Activated CD4-positive, alpha-beta T cell treated with anti-CD3 and anti-CD28 coated beads for 36 hours (primary cell): ENCODE results near the gene TBC1D4. TPM values are rescaled to one million over a fixed set of nuclear protein-coding genes. Genes with fewer than 3 reads are reported as not detected.

Experiments
- ATAC-seq: fragments of 200-7000 bp; cut with Tn5 transposase; one replicate; pipeline ENCODE4 v1.10.0; 2021; ENCODE audit warnings: mild to moderate bottlenecking, moderate library complexity
- CTCF ChIA-PET: fragments of 350-600 bp; sonication (Branson Sonifier 250); formaldehyde crosslinking; loops from one replicate; lab custom pipeline; 2021; ENCODE audit warnings: antibody characterized with exemption; lab: Charles Lee
- POLR2A ChIA-PET: fragments of 350-600 bp; sonication (Branson Sonifier 250); formaldehyde crosslinking; loops from one replicate; lab custom pipeline; 2021; ENCODE audit warnings: antibody characterized with exemption, inconsistent platforms; lab: Charles Lee
- DNase-seq: peaks from one replicate; pipeline ENCODE4 v3.0.0-alpha.2; 2020
- H3K27ac Mint-ChIP-seq: one replicate; pipeline ENCODE4 v1.8.0; 2021; ENCODE audit warnings: mixed read lengths
- H3K27me3 Mint-ChIP-seq: one replicate; pipeline ENCODE4 v1.8.0; 2021; ENCODE audit warnings: mixed read lengths
- H3K36me3 Mint-ChIP-seq: one replicate; pipeline ENCODE4 v1.8.0; 2021; ENCODE audit warnings: low read depth, mixed read lengths
- H3K4me1 Mint-ChIP-seq: one replicate; pipeline ENCODE4 v1.8.0; 2021; ENCODE audit warnings: mixed read lengths
- H3K4me3 Mint-ChIP-seq: one replicate; pipeline ENCODE4 v1.8.0; 2021; ENCODE audit warnings: mild to moderate bottlenecking, moderate library complexity, mixed read lengths
- H3K9me3 Mint-ChIP-seq: one replicate; pipeline ENCODE4 v1.8.0; 2021; ENCODE audit warnings: low read depth, mixed read lengths
- intact Hi-C, 2 experiments: fragments of 100-400 bp; cut with DNase I in 1 of 2; cut with micrococcal nuclease in 1 of 2; formaldehyde crosslinking; loops; one replicate each; pipeline versions ENCODE4 v1.14.2 to v1.15.1; 2022 to 2024; cut with DNase I, micrococcal nuclease
- total RNA-seq, 2 experiments: library from RNA; stranded (reverse); gene quantifications; one replicate each; pipeline ENCODE4 v1.2.3, GENCODE V29; 2021

TBC1D4 gene
- total RNA-seq, 2 experiments from 2014 or later: 29.4 to 31.7 TPM

- intact Hi-C loops: no loop called here
- H3K9me3 Mint-ChIP-seq: no peaks in the 10 kb centered on the region
- ATAC-seq (no peak), DNase-seq (no peak)
- peaks cover 16% of the 10 kb centered on the region for H3K4me1 Mint-ChIP-seq
- no peaks in the 10 kb centered on the region for H3K36me3 Mint-ChIP-seq
- peaks cover 3% of the 10 kb centered on the region for H3K27me3 Mint-ChIP-seq
- ChIA-PET CTCF (interaction anchor here (3.5 kb wide), 1 partner anchor 11 kb away, joined by 14 read pairs; no protein-coding TSS in a partner anchor), POLR2A (no interaction called here)
- no peak overlapping the region for H3K27ac Mint-ChIP-seq
- H3K4me3 Mint-ChIP-seq: no peak overlapping the region
Observed at GRCh38 chr13:75383064-75383715, 98.8 kb downstream of the TBC1D4 start.

DNA sequence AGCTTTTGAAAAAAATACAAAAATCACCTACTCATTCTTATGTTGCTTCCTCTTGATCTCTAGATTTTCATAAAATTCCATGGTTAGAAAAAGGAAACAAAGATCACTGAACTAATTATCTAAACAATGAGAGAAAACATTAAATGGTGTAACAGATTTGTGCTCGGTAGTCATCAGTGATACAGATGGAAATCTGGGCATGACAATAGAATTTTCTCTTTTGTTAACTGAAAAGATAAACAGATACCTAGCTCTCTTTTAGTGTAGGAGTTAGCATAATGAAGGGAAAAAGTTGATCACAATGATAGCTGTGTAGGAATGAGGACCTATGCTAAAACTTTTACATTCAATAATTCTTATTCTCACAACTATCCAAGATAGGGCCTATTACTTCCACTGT lies 103.7 kb downstream of the TBC1D4 start:
- Mint-ChIP-seq H3K27ac (no peak overlapping the region), H3K4me3 (no peak overlapping the region), H3K27me3 (peaks cover 3% of the 10 kb centered on the region), H3K4me1 (no peaks in the 10 kb centered on the region), H3K9me3 (no peaks in the 10 kb centered on the region), H3K36me3 (no peaks in the 10 kb centered on the region)
- CTCF ChIA-PET: interaction anchor here (1.2 to 1.8 kb wide), 4 partner anchors 10 to 104 kb away, joined by 4 to 6 read pairs (median 4); partner anchors contain the start of gene TBC1D4
- POLR2A ChIA-PET: interaction anchor here (0.6 kb wide), 1 partner anchor 47 kb away, joined by 3 read pairs; no protein-coding TSS in a partner anchor
- intact Hi-C loops: no loop called here
- DNase-seq: no peak
- no peak for ATAC-seq

DNA sequence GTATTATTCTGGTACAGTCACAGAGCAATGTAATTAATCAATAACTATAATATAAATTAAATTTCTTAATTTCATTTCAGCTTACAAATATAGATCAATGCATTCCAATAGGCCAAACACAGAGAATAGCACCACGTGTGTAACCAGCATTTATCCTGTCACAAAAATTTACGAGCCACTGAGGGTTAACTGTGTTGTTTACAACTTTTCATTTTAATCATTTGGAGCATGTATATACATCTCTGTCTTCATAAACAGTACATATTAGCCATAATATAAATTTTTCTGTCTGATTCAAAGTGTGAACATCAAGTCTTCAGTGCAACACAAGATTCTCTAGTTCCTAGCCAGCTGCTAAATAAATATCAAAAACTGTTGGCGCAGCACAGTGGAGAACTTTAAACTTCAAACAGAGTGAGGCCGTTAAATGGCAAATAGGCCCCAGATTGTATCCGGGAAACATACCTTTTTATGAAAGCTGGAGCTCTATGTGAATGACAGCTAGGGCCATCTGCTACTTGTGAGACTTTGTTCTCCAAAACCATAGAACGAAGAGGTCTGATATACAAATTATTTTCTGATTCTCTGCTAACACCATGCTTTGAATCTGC lies 105.1 kb downstream of the TBC1D4 start:
- ChIA-PET CTCF (interaction anchor here (0.6 to 1.7 kb wide), 3 partner anchors 9 to 233 kb away, joined by 3 to 5 read pairs (median 3); no protein-coding TSS in a partner anchor), POLR2A (no interaction called here)
- Mint-ChIP-seq H3K27ac (no peak overlapping the region), H3K4me1 (no peaks in the 10 kb centered on the region), H3K4me3 (no peak overlapping the region), H3K27me3 (peaks cover 2% of the 10 kb centered on the region), H3K36me3 (no peaks in the 10 kb centered on the region), H3K9me3 (no peaks in the 10 kb centered on the region)
- intact Hi-C loops: no loop called here
- ATAC-seq: no peak
- no peak for DNase-seq

- H3K27ac Mint-ChIP-seq: no peak overlapping the region
- ChIA-PET POLR2A (no interaction called here), CTCF (interaction anchor here (1.3 to 1.7 kb wide), 2 partner anchors 8 to 12 kb away, joined by 3 to 5 read pairs; no protein-coding TSS in a partner anchor)
- no peaks in the 10 kb centered on the region for H3K4me1 Mint-ChIP-seq
- no peak overlapping the region for H3K4me3 Mint-ChIP-seq
- H3K9me3 Mint-ChIP-seq: no peaks in the 10 kb centered on the region
- H3K27me3 Mint-ChIP-seq: no peaks in the 10 kb centered on the region
- H3K36me3 Mint-ChIP-seq: no peaks in the 10 kb centered on the region
- intact Hi-C loops: no loop called here
- no peak for ATAC-seq
- DNase-seq: no peak
Observed at GRCh38 chr13:75375329-75375728, 106.6 kb downstream of the TBC1D4 start.

GRCh38 chr13:75373988-75374387 lies 108.0 kb downstream of the TBC1D4 start:
- H3K9me3 Mint-ChIP-seq: no peaks in the 10 kb centered on the region
- no peaks in the 10 kb centered on the region for H3K4me1 Mint-ChIP-seq
- DNase-seq (no peak), ATAC-seq (no peak)
- intact Hi-C loops: loop anchor here (2.0 to 5.0 kb wide), 2 partner anchors 108 to 109 kb away; partner anchors contain the start of gene TBC1D4 (in 2 of the 2)
- H3K27ac Mint-ChIP-seq: no peak overlapping the region
- ChIA-PET POLR2A (no interaction called here), CTCF (interaction anchor here (1.1 to 2.7 kb wide), 10 partner anchors 9 to 194 kb away, joined by 3 to 14 read pairs (median 6); partner anchors contain the start of gene TBC1D4)
- H3K4me3 Mint-ChIP-seq: no peak overlapping the region
- H3K27me3 Mint-ChIP-seq: no peaks in the 10 kb centered on the region
- no peaks in the 10 kb centered on the region for H3K36me3 Mint-ChIP-seq

DNA sequence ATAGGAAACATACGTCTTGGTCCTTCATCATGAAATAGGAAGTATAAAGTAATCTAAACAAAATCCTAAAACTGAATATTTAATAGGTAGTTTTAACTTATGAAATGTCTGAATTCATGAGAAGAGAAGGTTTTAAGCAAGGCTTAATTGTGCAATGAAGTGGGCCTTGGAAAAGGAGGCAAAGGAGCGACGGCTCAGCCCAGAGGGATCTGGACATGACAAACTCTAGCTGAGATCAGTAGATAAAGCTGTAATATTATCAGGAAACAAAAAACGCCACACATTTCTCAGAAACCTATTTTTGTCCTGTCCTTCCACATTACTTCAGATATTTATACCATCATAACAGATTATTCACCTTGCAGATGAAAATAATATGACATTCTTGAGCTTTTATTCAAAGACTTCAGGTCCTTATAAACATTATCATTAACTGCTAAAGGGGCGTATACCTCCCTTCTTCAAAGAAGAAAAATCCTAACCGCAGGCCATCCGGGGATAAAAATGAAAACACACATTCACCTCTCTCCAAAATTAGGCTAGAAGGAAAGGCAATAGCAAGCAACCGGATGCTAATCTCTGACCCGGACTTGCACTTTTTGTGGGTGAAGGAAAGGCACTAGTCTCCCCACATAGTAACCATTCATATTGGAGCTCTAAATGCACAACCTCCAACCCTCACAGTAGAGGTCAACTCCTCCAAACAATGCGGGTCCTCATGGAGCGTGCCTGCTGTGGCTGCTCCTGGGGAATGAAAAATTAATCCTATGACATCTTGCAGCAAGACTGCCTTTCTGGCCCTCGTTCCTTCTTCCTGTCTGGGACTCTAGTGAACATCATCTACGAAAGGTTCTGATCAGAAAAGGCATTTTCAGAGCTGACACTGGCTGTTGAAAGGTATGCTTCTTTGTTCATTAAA lies 108.8 kb downstream of the TBC1D4 start:
- Mint-ChIP-seq H3K4me3 (no peak overlapping the region), H3K4me1 (peaks cover 4% of the 10 kb centered on the region), H3K9me3 (no peaks in the 10 kb centered on the region), H3K27me3 (no peaks in the 10 kb centered on the region), H3K27ac (no peak overlapping the region), H3K36me3 (no peaks in the 10 kb centered on the region)
- ChIA-PET CTCF (interaction anchor here (0.6 to 2.7 kb wide), 20 partner anchors 9 to 1476 kb away, joined by 3 to 14 read pairs (median 4); partner anchors contain the start of gene TBC1D4), POLR2A (no interaction called here)
- no peak for DNase-seq
- ATAC-seq: no peak
- intact Hi-C loops: loop anchor here (1.0 to 5.0 kb wide), 3 partner anchors 109 to 176 kb away; partner anchors contain the start of genes TBC1D4 (in 2 of the 2) and UCHL3 (in 2 of the 2)

DNA sequence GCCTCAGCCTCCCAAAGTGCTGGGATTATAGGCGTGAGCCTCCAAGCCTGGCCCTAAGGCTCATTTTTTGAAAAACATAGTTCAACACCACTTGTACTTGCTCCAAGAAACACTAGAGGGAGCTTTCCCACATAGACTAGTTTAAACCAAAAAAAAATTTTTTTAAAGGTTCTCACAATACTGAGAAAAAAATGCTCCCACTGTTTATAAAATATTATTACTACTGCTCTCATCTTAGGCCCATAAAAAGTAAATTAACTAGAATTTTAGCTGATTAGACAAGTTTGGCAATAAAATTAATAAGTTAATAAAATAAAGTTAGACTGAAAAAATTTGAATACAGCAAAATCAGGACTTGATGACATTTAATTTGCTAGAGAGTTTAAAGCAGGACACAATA lies 109.5 kb downstream of the TBC1D4 start:
- DNase-seq: no peak
- Mint-ChIP-seq H3K4me1 (peaks cover 6% of the 10 kb centered on the region), H3K27me3 (no peaks in the 10 kb centered on the region), H3K9me3 (no peaks in the 10 kb centered on the region), H3K4me3 (no peak overlapping the region), H3K36me3 (no peaks in the 10 kb centered on the region), H3K27ac (no peak overlapping the region)
- ChIA-PET CTCF (interaction anchor here (0.6 to 2.7 kb wide), 18 partner anchors 8 to 155 kb away, joined by 3 to 14 read pairs (median 4); partner anchors contain the start of gene TBC1D4), POLR2A (no interaction called here)
- ATAC-seq: peak; percentile 71
- intact Hi-C loops: loop anchor here (1.0 to 5.0 kb wide), 3 partner anchors 110 to 177 kb away; partner anchors contain the start of genes TBC1D4 (in 2 of the 2) and UCHL3 (in 2 of the 2)

DNA sequence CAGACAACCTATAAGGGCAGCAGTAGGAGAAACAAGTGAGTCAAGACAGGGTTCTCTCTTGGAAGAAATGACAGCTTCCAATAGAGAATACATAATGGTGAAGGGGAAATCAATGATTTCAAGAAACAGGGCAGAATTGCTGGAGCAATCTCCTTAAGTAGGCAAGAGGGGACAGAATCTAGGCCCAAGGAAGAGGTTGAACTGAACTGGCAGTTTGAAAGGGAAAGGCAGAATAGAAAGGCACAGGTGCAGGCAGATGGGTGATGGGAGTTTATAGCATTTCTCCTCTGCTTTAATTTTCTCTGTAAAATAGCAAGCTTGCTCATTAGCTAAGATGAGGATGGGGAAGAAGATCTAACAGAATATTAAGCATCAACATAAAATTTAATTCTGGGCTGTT lies 110.8 kb downstream of the TBC1D4 start:
- H3K36me3 Mint-ChIP-seq: no peaks in the 10 kb centered on the region
- no peak overlapping the region for H3K4me3 Mint-ChIP-seq
- H3K27me3 Mint-ChIP-seq: no peaks in the 10 kb centered on the region
- ChIA-PET POLR2A (no interaction called here), CTCF (interaction anchor here (0.8 to 2.7 kb wide), 6 partner anchors 12 to 168 kb away, joined by 3 to 14 read pairs (median 4); no protein-coding TSS in a partner anchor)
- intact Hi-C loops: loop anchor here in 1 of 2 experiments (5.0 kb wide), 1 partner anchor 111 kb away; the partner anchor contains the start of gene TBC1D4
- DNase-seq (no peak), ATAC-seq (no peak)
- peaks cover 14% of the 10 kb centered on the region for H3K4me1 Mint-ChIP-seq
- H3K27ac Mint-ChIP-seq: no peak overlapping the region
- H3K9me3 Mint-ChIP-seq: no peaks in the 10 kb centered on the region

- intact Hi-C loops: loop anchor here in 1 of 2 experiments (5.0 kb wide), 1 partner anchor 112 kb away; the partner anchor contains the start of gene TBC1D4
- POLR2A ChIA-PET: no interaction called here
- ATAC-seq: no peak
Observed at GRCh38 chr13:75370774-75371173, 111.2 kb downstream of the TBC1D4 start.

DNA sequence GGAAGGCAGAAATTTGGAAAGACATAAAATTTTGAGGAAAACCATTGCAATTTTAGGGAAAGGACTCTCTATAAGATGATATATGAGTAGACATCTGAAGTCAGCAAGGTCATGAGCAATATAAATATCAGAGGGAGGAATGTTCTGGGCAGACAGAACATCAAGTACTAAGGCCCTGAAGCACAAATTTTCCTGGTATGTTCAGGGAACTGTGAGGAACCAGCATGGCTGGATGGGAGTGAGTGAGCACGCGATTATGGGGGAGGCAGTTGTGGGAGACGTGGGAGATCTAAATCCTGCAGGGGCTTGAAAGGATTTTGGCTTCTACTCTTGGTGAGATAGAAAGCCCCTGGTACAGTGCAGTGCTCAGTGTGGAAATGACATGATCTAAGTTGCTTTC lies 112.0 kb downstream of the TBC1D4 start:
- intact Hi-C loops: loop anchor here (5.0 kb wide), 6 partner anchors 112 to 1653 kb away; partner anchors contain the start of genes COMMD6 (in 1 of the 2), KLF12 (in 1 of the 2), LMO7 (in 1 of the 2) and TBC1D4 (in 1 of the 2)
- no peak overlapping the region for H3K4me3 Mint-ChIP-seq
- peaks cover 26% of the 10 kb centered on the region for H3K4me1 Mint-ChIP-seq
- H3K27me3 Mint-ChIP-seq: no peaks in the 10 kb centered on the region
- ChIA-PET CTCF (interaction anchor here (0.9 to 5.1 kb wide), 2 partner anchors 12 to 43 kb away, joined by 3 to 25 read pairs; no protein-coding TSS in a partner anchor), POLR2A (no interaction called here)
- ATAC-seq (no peak), DNase-seq (no peak)
- no peaks in the 10 kb centered on the region for H3K36me3 Mint-ChIP-seq
- no peaks in the 10 kb centered on the region for H3K9me3 Mint-ChIP-seq
- H3K27ac Mint-ChIP-seq: no peak overlapping the region

More at GRCh38 chr13:75370774-75371173, 111.2 kb downstream of the TBC1D4 start:
- DNase-seq: no peak
- Mint-ChIP-seq H3K4me1 (peaks cover 18% of the 10 kb centered on the region), H3K36me3 (no peaks in the 10 kb centered on the region), H3K27ac (no peak overlapping the region), H3K9me3 (no peaks in the 10 kb centered on the region), H3K4me3 (no peak overlapping the region), H3K27me3 (no peaks in the 10 kb centered on the region)
- CTCF ChIA-PET: interaction anchor here (0.9 to 1.1 kb wide), 3 partner anchors 12 to 58 kb away, joined by 3 to 4 read pairs (median 4); no protein-coding TSS in a partner anchor
